ENCODE results near the gene STX8. TPM values are rescaled to one million over a fixed set of nuclear protein-coding genes. Genes with fewer than 3 reads are reported as not detected.

STX8 gene
- total and polyA plus RNA-seq, 3 donors from 2014 or later, result 103 to 160 (median 125) TPM

DNA sequence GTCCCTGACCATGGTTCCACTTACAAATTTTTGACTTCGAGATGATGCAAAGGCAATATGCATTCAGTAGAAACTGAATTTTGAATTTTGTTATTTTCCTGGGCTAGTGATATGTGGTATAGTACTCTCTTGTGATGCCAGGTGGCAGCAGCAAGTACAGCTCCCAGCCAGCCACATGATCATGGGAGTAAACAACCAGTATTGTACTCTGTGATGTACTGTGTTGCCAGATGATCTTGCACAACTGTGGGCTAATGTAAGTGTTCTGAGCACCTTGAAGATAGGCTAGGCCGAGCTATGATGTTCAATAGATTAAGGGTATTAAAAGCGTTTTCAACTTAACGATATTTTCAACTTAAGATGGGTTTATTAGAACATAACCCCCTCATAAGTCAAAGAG is 250.8 kb downstream of the STX8 start:
- TF ChIP-seq POLR2A (IDR thresholded peaks at IDR 0.05), result no peak
- TF ChIP-seq, protein P1, sequence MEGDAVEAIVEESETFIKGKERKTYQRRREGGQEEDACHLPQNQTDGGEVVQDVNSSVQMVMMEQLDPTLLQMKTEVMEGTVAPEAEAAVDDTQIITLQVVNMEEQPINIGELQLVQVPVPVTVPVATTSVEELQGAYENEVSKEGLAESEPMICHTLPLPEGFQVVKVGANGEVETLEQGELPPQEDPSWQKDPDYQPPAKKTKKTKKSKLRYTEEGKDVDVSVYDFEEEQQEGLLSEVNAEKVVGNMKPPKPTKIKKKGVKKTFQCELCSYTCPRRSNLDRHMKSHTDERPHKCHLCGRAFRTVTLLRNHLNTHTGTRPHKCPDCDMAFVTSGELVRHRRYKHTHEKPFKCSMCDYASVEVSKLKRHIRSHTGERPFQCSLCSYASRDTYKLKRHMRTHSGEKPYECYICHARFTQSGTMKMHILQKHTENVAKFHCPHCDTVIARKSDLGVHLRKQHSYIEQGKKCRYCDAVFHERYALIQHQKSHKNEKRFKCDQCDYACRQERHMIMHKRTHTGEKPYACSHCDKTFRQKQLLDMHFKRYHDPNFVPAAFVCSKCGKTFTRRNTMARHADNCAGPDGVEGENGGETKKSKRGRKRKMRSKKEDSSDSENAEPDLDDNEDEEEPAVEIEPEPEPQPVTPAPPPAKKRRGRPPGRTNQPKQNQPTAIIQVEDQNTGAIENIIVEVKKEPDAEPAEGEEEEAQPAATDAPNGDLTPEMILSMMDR (IDR thresholded peaks at IDR 0.05), result no peak
- Histone ChIP-seq H3K27me3 (no peaks in the 10 kb centered on the region), H3K27ac (no peak overlapping the region), H3K36me3 (ENCODE audit: low read depth, missing control alignments) (no peaks in the 10 kb centered on the region), H3K9me3 (no peaks in the 10 kb centered on the region), H3K4me3 (no peak overlapping the region), H3K4me1 (no peaks in the 10 kb centered on the region)
- DNase-seq, result no peak
- intact Hi-C loops (cut with DNase I; ENCODE audit: low total_unique reads), result no loop called here
- 90 to 93% methylated on average over 4 of the region's 4 CpGs for WGBS, 2 donors

DNA sequence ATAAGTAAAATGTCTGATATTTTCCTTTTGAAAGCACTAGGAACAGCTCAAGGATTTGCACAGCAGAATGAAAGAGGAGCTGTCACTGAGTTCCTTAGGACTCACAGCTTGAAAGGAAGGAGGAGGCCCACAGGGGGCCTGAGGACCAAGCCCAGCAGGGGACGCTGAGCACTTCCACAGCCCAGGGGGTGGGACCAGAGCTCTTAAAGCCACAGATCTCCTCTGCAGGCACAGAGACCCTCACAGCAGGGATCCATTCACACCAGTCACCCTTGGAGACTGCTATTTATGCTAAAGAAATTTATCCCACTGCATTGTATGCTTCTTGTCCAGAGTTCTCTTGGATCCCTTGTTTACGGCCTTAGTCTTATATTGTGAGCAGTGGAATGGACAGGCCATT is 253.3 kb downstream of the STX8 start:
- no peaks in the 10 kb centered on the region for H3K4me1 ChIP-seq
- no peak overlapping the region for H3K4me3 ChIP-seq
- intact Hi-C loops (cut with DNase I; ENCODE audit: low total_unique reads), result no loop called here
- TF ChIP-seq, protein P1 (IDR thresholded peaks at IDR 0.05), result no peak
- no peak for TF ChIP-seq POLR2A (IDR thresholded peaks at IDR 0.05)
- H3K36me3 ChIP-seq (ENCODE audit: low read depth, missing control alignments), result no peaks in the 10 kb centered on the region
- H3K27ac ChIP-seq, result no peak overlapping the region
- H3K27me3 ChIP-seq, result no peaks in the 10 kb centered on the region
- H3K9me3 ChIP-seq, result no peaks in the 10 kb centered on the region
- DNase-seq, result no peak
- WGBS, 2 donors, result 67 to 70% methylated on average over 2 of the region's 2 CpGs

DNA sequence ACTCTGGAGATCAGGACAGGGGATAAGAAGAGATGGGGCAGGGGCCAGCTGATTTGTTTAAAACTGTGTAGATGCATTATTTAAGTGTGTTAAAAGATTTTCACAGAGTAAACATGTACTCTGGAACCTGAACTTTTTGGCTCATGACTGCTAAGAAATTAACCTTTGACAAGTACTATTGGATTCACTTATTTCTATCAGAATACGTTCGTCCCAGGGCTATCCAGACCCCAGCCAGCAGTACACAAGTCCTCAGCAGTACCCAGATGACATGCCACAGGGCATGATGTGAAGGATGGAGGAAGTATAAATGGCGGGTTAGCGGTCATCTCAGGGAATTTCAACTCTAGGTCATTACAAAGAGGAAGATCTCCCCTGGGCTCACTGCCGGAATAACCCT is 253.7 kb downstream of the STX8 start:
- no peaks in the 10 kb centered on the region for H3K9me3 ChIP-seq
- WGBS, 2 donors, result 81 to 83% methylated on average over 5 of the region's 5 CpGs
- DNase-seq, result no peak
- H3K36me3 ChIP-seq (ENCODE audit: low read depth, missing control alignments), result no peaks in the 10 kb centered on the region
- intact Hi-C loops (cut with DNase I; ENCODE audit: low total_unique reads), result no loop called here
- H3K27ac ChIP-seq, result no peak overlapping the region
- H3K4me1 ChIP-seq, result no peaks in the 10 kb centered on the region
- H3K4me3 ChIP-seq, result no peak overlapping the region
- no peak for TF ChIP-seq POLR2A (IDR thresholded peaks at IDR 0.05)
- TF ChIP-seq, protein P1 (IDR thresholded peaks at IDR 0.05), result no peak
- H3K27me3 ChIP-seq, result no peaks in the 10 kb centered on the region

DNA sequence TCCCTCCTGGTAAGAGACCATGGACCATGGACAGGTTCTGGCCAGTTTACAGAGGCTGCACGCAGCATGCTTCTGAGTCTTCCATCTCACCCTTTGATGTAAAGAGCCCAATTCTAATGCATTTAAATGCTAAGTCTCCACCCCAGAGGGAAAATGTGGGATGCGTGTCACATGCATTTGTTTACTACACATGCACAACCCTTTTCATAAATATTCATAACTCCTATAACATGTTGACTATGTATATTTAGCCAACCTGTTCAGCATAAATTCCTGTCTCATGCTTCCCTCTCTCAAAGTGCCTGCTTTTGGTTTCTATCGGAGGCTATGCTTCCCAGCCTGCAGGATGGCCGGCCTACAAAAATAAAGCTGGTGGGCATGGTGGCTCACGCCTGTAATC is 260.3 kb downstream of the STX8 start:
- TF ChIP-seq, protein P1 (IDR thresholded peaks at IDR 0.05), result no peak
- no peak for TF ChIP-seq POLR2A (IDR thresholded peaks at IDR 0.05)
- no peaks in the 10 kb centered on the region for H3K4me1 ChIP-seq
- no peaks in the 10 kb centered on the region for H3K36me3 ChIP-seq (ENCODE audit: low read depth, missing control alignments)
- H3K27ac ChIP-seq, result no peak overlapping the region
- no peaks in the 10 kb centered on the region for H3K27me3 ChIP-seq
- no peak overlapping the region for H3K4me3 ChIP-seq
- intact Hi-C loops (cut with DNase I; ENCODE audit: low total_unique reads), result no loop called here
- no peak for DNase-seq
- H3K9me3 ChIP-seq, result no peaks in the 10 kb centered on the region
- WGBS, 2 donors, result 93 to 96% methylated on average over 5 of the region's 5 CpGs

DNA sequence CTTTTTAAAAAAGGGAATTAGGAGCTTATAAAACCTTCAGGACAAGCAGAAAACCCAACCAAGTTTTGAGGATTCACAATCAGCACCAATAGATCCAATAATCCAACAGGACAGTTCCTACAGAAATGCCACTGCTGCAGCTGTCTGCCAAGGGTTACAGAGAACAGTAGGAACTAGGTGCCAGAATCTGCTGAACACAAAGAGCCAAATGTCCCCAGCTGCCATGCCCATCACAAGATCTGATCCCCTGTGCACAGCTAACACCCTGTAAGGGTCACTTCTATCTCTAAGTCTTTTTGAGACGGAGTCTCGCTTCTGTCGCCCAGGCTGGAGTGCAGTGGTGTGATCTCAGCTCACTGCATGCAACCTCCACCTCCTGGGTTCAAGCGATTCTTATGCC is 262.3 kb downstream of the STX8 start:
- Histone ChIP-seq H3K27me3 (no peaks in the 10 kb centered on the region), H3K36me3 (ENCODE audit: low read depth, missing control alignments) (no peaks in the 10 kb centered on the region), H3K27ac (no peak overlapping the region), H3K9me3 (no peaks in the 10 kb centered on the region), H3K4me1 (no peaks in the 10 kb centered on the region), H3K4me3 (no peak overlapping the region)
- intact Hi-C loops (cut with DNase I; ENCODE audit: low total_unique reads), result no loop called here
- WGBS, 2 donors, result 94 to 96% methylated on average over 4 of the region's 4 CpGs
- no peak for DNase-seq
- no peak for TF ChIP-seq POLR2A (IDR thresholded peaks at IDR 0.05)
- TF ChIP-seq, protein P1 (IDR thresholded peaks at IDR 0.05), result no peak
